ENCODE results near the gene DBI. TPM values are rescaled to one million over a fixed set of nuclear protein-coding genes. Genes with fewer than 3 reads are reported as not detected.

The DBI gene
- total RNA-seq, 2 donors from 2014 or later, result 51.4 to 62.8 TPM

DNA sequence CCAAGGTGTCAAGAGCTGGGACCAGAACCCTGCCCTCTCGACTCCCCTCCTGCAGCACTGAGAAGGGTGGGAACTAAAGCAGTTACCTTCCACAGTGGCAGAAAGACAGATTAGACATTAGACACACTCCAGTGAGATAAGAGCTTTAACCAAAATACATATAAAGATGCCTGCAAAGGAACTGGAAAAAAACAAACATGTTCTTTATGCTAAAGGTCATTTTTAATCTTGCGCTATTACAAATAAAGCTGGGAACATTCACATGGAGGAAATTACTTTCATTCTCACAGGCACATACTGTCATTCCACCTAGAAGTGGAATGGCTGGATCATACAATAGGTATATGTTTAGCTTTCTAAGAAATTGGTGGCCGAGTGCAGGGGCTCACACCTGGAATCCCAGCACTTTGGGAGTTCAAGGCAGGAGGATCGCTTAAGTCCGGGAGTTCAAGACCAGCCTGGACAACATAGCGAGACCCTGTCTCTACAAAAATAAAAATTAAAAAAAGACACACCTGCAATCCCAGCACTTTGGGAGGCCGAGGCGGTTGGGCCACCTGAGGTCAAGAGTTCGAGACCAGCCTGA is 42.0 kb upstream of the DBI start:
- Histone ChIP-seq H3K4me1 (peaks cover 29% of the 10 kb centered on the region), H3K9me3 (no peaks in the 10 kb centered on the region), H3K4me3 (no peak overlapping the region), H3K36me3 (replicated peaks in 1 of 2; ENCODE audit: insufficient read depth in 1 of 2, low read depth in 2 of 2) (no peaks in the 10 kb centered on the region), H3K27me3 (no peaks in the 10 kb centered on the region), H3K27ac (peak overlapping the region; percentile 72 to 87 (median 79))
- ATAC-seq, result peak; percentile 93
- peak; percentile 30 to 58 (median 44) for DNase-seq
- 24 to 38% methylated on average over 9 of the region's 9 CpGs for WGBS, 2 donors
- TF ChIP-seq POLR2A (IDR thresholded peaks at IDR 0.05) (peak in 1 of 3 donors; percentile 30), CTCF (IDR thresholded peaks at IDR 0.05) (no peak)
- intact Hi-C loops (cut with DNase I), result no loop called here

GRCh38 chr2:119326938-119327337 is 39.8 kb upstream of the DBI start:
- peaks cover 24% of the 10 kb centered on the region for H3K4me1 ChIP-seq
- no peaks in the 10 kb centered on the region for H3K36me3 ChIP-seq (replicated peaks in 1 of 2; ENCODE audit: insufficient read depth in 1 of 2, low read depth in 2 of 2)
- H3K4me3 ChIP-seq, result no peak overlapping the region
- H3K27ac ChIP-seq, result no peak overlapping the region
- intact Hi-C loops (cut with DNase I), result no loop called here
- TF ChIP-seq POLR2A (IDR thresholded peaks at IDR 0.05), result no peak
- TF ChIP-seq CTCF (IDR thresholded peaks at IDR 0.05), result no peak
- ATAC-seq (no peak), DNase-seq (no peak)
- H3K9me3 ChIP-seq, result no peaks in the 10 kb centered on the region
- no peaks in the 10 kb centered on the region for H3K27me3 ChIP-seq
- 83 to 88% methylated on average over 1 of the region's 1 CpG for WGBS, 2 donors

DNA sequence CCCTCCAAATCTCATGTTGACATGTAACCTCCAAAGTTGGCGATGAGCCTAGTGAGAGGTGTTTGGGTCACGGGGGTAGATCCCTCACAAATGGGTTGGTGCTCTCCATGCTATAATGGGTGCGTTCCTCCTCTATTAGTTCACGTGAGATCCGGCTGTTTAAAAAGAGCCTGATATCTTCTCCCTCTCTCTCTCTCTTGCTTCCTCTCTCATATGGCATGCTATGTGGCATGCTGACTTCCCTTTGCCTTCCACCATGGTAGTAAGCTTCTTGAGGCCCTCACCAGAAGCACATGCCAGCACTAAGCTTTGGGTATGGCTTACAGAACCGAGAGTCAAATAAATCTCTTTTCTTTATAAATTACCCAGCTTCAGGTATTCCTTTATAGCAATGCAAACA is 39.3 kb upstream of the DBI start:
- intact Hi-C loops (cut with DNase I), result no loop called here
- no peak overlapping the region for H3K4me3 ChIP-seq
- TF ChIP-seq POLR2A (IDR thresholded peaks at IDR 0.05), result no peak
- no peak for TF ChIP-seq CTCF (IDR thresholded peaks at IDR 0.05)
- H3K36me3 ChIP-seq (replicated peaks in 1 of 2; ENCODE audit: insufficient read depth in 1 of 2, low read depth in 2 of 2), result no peaks in the 10 kb centered on the region
- H3K27ac ChIP-seq, result no peak overlapping the region
- ATAC-seq, result no peak
- H3K9me3 ChIP-seq, result no peaks in the 10 kb centered on the region
- no peaks in the 10 kb centered on the region for H3K27me3 ChIP-seq
- DNase-seq, result no peak
- H3K4me1 ChIP-seq, result peaks cover 24% of the 10 kb centered on the region
- 90 to 93% methylated on average over 6 of the region's 6 CpGs for WGBS, 2 donors

- TF ChIP-seq CTCF (IDR thresholded peaks at IDR 0.05) (no peak), POLR2A (IDR thresholded peaks at IDR 0.05) (no peak)
- no peak overlapping the region for H3K4me3 ChIP-seq
- H3K27ac ChIP-seq, result no peak overlapping the region
- no peaks in the 10 kb centered on the region for H3K9me3 ChIP-seq
- intact Hi-C loops (cut with DNase I), result no loop called here
- WGBS, 2 donors, result 94 to 96% methylated on average over 6 of the region's 6 CpGs
- no peaks in the 10 kb centered on the region for H3K27me3 ChIP-seq
- no peak for DNase-seq
- ATAC-seq, result no peak
- no peaks in the 10 kb centered on the region for H3K36me3 ChIP-seq (replicated peaks in 1 of 2; ENCODE audit: insufficient read depth in 1 of 2, low read depth in 2 of 2)
- no peaks in the 10 kb centered on the region for H3K4me1 ChIP-seq
Measured at GRCh38 chr2:119332953-119333352, 33.8 kb upstream of the DBI start.

DNA sequence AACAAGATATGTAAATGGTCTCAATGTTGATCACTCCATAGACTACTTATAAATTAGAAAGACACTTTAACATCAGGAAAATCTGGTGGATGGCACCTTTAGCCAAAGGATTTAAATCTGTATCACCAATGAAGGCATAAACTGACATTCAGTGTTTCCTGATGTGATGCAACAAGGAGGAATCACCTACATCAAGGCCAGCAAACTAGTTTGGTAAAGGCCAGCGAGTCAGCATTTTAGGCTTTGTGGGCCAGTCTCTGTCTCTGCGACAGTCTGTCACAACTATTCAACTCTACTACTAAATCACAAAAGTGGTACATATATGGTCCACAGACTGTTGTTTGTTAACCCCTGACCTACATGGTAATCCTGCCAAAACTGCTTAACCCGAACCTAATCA is 33.4 kb upstream of the DBI start:
- Histone ChIP-seq H3K36me3 (replicated peaks in 1 of 2; ENCODE audit: insufficient read depth in 1 of 2, low read depth in 2 of 2) (no peaks in the 10 kb centered on the region), H3K9me3 (no peaks in the 10 kb centered on the region), H3K27me3 (no peaks in the 10 kb centered on the region), H3K4me1 (no peaks in the 10 kb centered on the region), H3K4me3 (no peak overlapping the region), H3K27ac (no peak overlapping the region)
- intact Hi-C loops (cut with DNase I), result no loop called here
- ATAC-seq (no peak), DNase-seq (no peak)
- WGBS, 2 donors, result 73 to 84% methylated on average over 3 of the region's 3 CpGs
- no peak for TF ChIP-seq CTCF (IDR thresholded peaks at IDR 0.05)

Data from body of pancreas (tissue), 4 donors.